Stomach (tissue), 4 donors: ENCODE results near the gene CHERP.
A peak's percentile ranks its signal among the peaks of the same experiment; 100 is the strongest.

Experiments used
- EP300 ChIP-seq: sonication (generic); formaldehyde crosslinking; IDR thresholded peaks from one replicate; pipeline ENCODE4 v1.6.1; 2017; ENCODE audit warnings: antibody characterized with exemption
- POLR2A ChIP-seq, 4 donors: fragments of 450-650 bp; IDR thresholded peaks; one replicate each; pipeline ENCODE4 v1.6.1; 2016; ENCODE audit warnings: antibody characterized with exemption in 4 of 4, control low read depth in 2 of 4, mild to moderate bottlenecking in 1 of 4, moderate library complexity in 1 of 4
- POLR2AphosphoS5 ChIP-seq, 3 donors: sonication (generic); formaldehyde crosslinking; IDR thresholded peaks; one replicate each; pipeline ENCODE4 v1.6.1; 2016; ENCODE audit warnings: antibody characterized with exemption in 3 of 3
- TF ChIP-seq, protein P1 (sequence below), 7 experiments: fragments of 450-650 bp in 4 of 7; fragments of 200-600 bp in 3 of 7; sonication (generic) in 3 of 7; IDR thresholded peaks; one replicate each; pipeline ENCODE4 v1.5.1; 2016 to 2019; ENCODE audit warnings: antibody characterized with exemption in 7 of 7, control low read depth in 2 of 7, mild to moderate bottlenecking in 1 of 7

- TF ChIP-seq POLR2A (IDR thresholded peaks at IDR 0.05): no peak
- TF ChIP-seq, protein P1, sequence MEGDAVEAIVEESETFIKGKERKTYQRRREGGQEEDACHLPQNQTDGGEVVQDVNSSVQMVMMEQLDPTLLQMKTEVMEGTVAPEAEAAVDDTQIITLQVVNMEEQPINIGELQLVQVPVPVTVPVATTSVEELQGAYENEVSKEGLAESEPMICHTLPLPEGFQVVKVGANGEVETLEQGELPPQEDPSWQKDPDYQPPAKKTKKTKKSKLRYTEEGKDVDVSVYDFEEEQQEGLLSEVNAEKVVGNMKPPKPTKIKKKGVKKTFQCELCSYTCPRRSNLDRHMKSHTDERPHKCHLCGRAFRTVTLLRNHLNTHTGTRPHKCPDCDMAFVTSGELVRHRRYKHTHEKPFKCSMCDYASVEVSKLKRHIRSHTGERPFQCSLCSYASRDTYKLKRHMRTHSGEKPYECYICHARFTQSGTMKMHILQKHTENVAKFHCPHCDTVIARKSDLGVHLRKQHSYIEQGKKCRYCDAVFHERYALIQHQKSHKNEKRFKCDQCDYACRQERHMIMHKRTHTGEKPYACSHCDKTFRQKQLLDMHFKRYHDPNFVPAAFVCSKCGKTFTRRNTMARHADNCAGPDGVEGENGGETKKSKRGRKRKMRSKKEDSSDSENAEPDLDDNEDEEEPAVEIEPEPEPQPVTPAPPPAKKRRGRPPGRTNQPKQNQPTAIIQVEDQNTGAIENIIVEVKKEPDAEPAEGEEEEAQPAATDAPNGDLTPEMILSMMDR (IDR thresholded peaks at IDR 0.05): peak in 2 of 7 experiments; percentile 8 to 15
- peak; percentile 74 to 93 (median 82) for TF ChIP-seq POLR2AphosphoS5 (IDR thresholded peaks at IDR 0.05)
- no peak for TF ChIP-seq EP300
Measured at GRCh38 chr19:16542045-16542909, at the start of gene CHERP.
